HCT116 (cell line): ENCODE results near the gene PPP4R3A. TPM values are rescaled to one million over a fixed set of nuclear protein-coding genes. Genes with fewer than 3 reads are reported as not detected.

Experiments used
- ATAC-seq: fragments of 200-7000 bp; cut with Tn5 transposase; 2 replicates; pipeline ENCODE4 v1.9.1; 2020; ENCODE audit warnings: mild to moderate bottlenecking, moderate library complexity
- BruUV-seq: library from RNA; stranded (reverse); fragments of 400-500 nt; replicated peaks from 2 replicates; lab custom pipeline; 2021; lab: Mats Ljungman, UMichigan
- CTCF ChIA-PET: fragments of 300-600 bp; sonication (Branson Sonifier 250); formaldehyde crosslinking; loops from one replicate; lab custom pipeline; 2021; ENCODE audit warnings: antibody characterized with exemption; lab: Charles Lee
- POLR2A ChIA-PET: fragments of 300-600, 350-600 bp; sonication (Branson Sonifier 250); formaldehyde crosslinking; loops from one replicate; lab custom pipeline; 2021; ENCODE audit warnings: antibody characterized with exemption; lab: Charles Lee
- RAD21 ChIA-PET, 2 experiments: fragments of 300-600 bp; sonication (Branson Sonifier 250); formaldehyde crosslinking; loops; one replicate each; lab custom pipeline; 2023; ENCODE audit warnings: low total read pairs in 2 of 2; ENCODE audit not compliant: uncharacterized antibody in 2 of 2, unreplicated experiment in 2 of 2, low non-redundant PET in 1 of 2; lab: Charles Lee
- DNase-seq: peaks from one replicate; pipeline ENCODE4 v3.0.0-alpha.2; 2010; ENCODE audit warnings: low read depth, low spot score
- H2AFZ ChIP-seq: fragments of 200-600 bp; shearing (Covaris generic), sonication (generic); 2 replicates; pipeline ENCODE4 v1.6.1; 2017; ENCODE audit warnings: low read depth, mixed run types, mixed read lengths, antibody characterized with exemption, low read length; ENCODE audit not compliant: poor library complexity, severe bottlenecking
- H3K27ac ChIP-seq: 2 replicates; pipeline ENCODE4 v1.5.1; 2012; ENCODE audit warnings: low read depth, low read length
- H3K27me3 ChIP-seq: fragments of 200-600 bp; sonication (generic); 2 replicates; pipeline ENCODE4 v1.6.1; 2016; ENCODE audit warnings: mixed run types, low read length, mixed read lengths; ENCODE audit not compliant: insufficient read depth
- H3K36me3 ChIP-seq, 2 experiments: fragments of 200-500 bp in 1 of 2; fragments of 200-600 bp in 1 of 2; sonication (Bioruptor generic) in 1 of 2; sonication (generic) in 1 of 2; 2 replicates each; pipeline versions ENCODE4 v1.5.1 to v1.6.1; 2014 to 2016; ENCODE audit warnings: low read length in 2 of 2, inconsistent platforms in 1 of 2, mixed read lengths in 1 of 2, mixed run types in 1 of 2; ENCODE audit not compliant: insufficient read depth in 2 of 2, control insufficient read depth in 1 of 2
- H3K4me1 ChIP-seq, 2 experiments: fragments of 200-600 bp in 1 of 2; sonication (generic) in 1 of 2; 2 replicates each; pipeline versions ENCODE4 v1.5.1 to v1.6.1; 2012 to 2017; ENCODE audit warnings: low read length in 2 of 2, inconsistent platforms in 1 of 2, mild to moderate bottlenecking in 1 of 2, mixed read lengths in 1 of 2, mixed run types in 1 of 2, moderate library complexity in 1 of 2; ENCODE audit not compliant: insufficient read depth in 2 of 2, control insufficient read depth in 1 of 2
- H3K4me2 ChIP-seq: fragments of 200-600 bp; sonication (generic); 2 replicates; pipeline ENCODE4 v1.6.1; 2017; ENCODE audit warnings: mixed run types, low read length, mixed read lengths
- H3K4me3 ChIP-seq, 2 experiments: fragments of 200-600 bp in 1 of 2; sonication (generic) in 1 of 2; replicated peaks in 1 of 2; 2 replicates each; pipeline ENCODE4 v1.5.1; 2011 to 2016; ENCODE audit warnings: low read length in 2 of 2, control low read depth in 1 of 2, low read depth in 1 of 2, mild to moderate bottlenecking in 1 of 2, mixed read lengths in 1 of 2, mixed run types in 1 of 2
- H3K79me2 ChIP-seq: fragments of 200-600 bp; sonication (generic); 2 replicates; pipeline ENCODE4 v1.6.1; 2017; ENCODE audit warnings: mild to moderate bottlenecking, mixed run types, low read length, moderate library complexity, mixed read lengths; ENCODE audit not compliant: insufficient read depth
- H3K9ac ChIP-seq: fragments of 200-600 bp; sonication (generic); 2 replicates; pipeline ENCODE4 v1.6.1; 2016; ENCODE audit warnings: low read length, mixed read lengths
- H3K9me2 ChIP-seq: fragments of 200-600 bp; sonication (generic), shearing (Covaris generic); 2 replicates; pipeline ENCODE4 v1.6.1; 2017; ENCODE audit warnings: mixed run types, mild to moderate bottlenecking, moderate library complexity; ENCODE audit not compliant: insufficient read depth
- H3K9me3 ChIP-seq, 2 experiments: fragments of 200-500 bp in 1 of 2; fragments of 200-600 bp in 1 of 2; sonication (Bioruptor generic) in 1 of 2; sonication (generic) in 1 of 2; 2 replicates each; pipeline ENCODE4 v1.6.1; 2014 to 2017; ENCODE audit warnings: low read length in 2 of 2, mixed read lengths in 2 of 2, inconsistent platforms in 1 of 2, low read depth in 1 of 2, mild to moderate bottlenecking in 1 of 2, mixed run types in 1 of 2, moderate library complexity in 1 of 2; ENCODE audit not compliant: control insufficient read depth in 1 of 2, insufficient read depth in 1 of 2
- H4K20me1 ChIP-seq: fragments of 200-600 bp; sonication (generic), shearing (Covaris generic); 2 replicates; pipeline ENCODE4 v1.6.1; 2017; ENCODE audit warnings: mixed run types, mild to moderate bottlenecking, moderate library complexity; ENCODE audit not compliant: insufficient read depth
- ATF3 ChIP-seq: IDR thresholded peaks from 2 replicates; pipeline ENCODE4 v1.6.1; 2012
- CEBPB ChIP-seq: IDR thresholded peaks from 2 replicates; pipeline ENCODE4 v1.6.1; 2012; ENCODE audit warnings: low read depth
- EGR1 ChIP-seq: IDR thresholded peaks from 2 replicates; pipeline ENCODE4 v1.6.1; 2012; ENCODE audit warnings: low read depth
- ELF1 ChIP-seq: IDR thresholded peaks from 2 replicates; pipeline ENCODE4 v1.6.1; 2012; ENCODE audit warnings: low read depth, borderline replicate concordance
- EZH2phosphoT487 ChIP-seq: fragments of 200-600 bp; IDR thresholded peaks from 2 replicates; pipeline ENCODE4 v1.6.1; 2018; ENCODE audit warnings: antibody characterized with exemption, borderline replicate concordance
- JUND ChIP-seq: IDR thresholded peaks from 2 replicates; pipeline ENCODE4 v1.6.1; 2012
- POLR2A ChIP-seq: IDR thresholded peaks from 2 replicates; pipeline ENCODE4 v1.7.0; 2011; ENCODE audit warnings: borderline replicate concordance; ENCODE audit not compliant: insufficient read depth, insufficient read length; ENCODE audit errors: extremely low read depth
- POLR2AphosphoS5 ChIP-seq: IDR thresholded peaks from 2 replicates; pipeline ENCODE4 v1.6.1; 2011; ENCODE audit warnings: mild to moderate bottlenecking, low read depth, low read length, moderate library complexity
- RAD21 ChIP-seq: IDR thresholded peaks from 2 replicates; pipeline ENCODE4 v1.6.1; 2012; ENCODE audit warnings: low read depth, mild to moderate bottlenecking
- SP1 ChIP-seq: IDR thresholded peaks from 2 replicates; pipeline ENCODE4 v1.6.1; 2012; ENCODE audit warnings: low read depth
- SRF ChIP-seq: IDR thresholded peaks from 2 replicates; pipeline ENCODE4 v1.6.1; 2012; ENCODE audit warnings: low read depth
- YY1 ChIP-seq: IDR thresholded peaks from 2 replicates; pipeline ENCODE4 v1.6.1; 2011; ENCODE audit warnings: low read length, low read depth, moderate library complexity, mild to moderate bottlenecking; ENCODE audit not compliant: insufficient replicate concordance; ENCODE audit errors: extremely low read depth
- ZBTB33 ChIP-seq: IDR thresholded peaks from 2 replicates; pipeline ENCODE4 v1.6.1; 2011; ENCODE audit warnings: mild to moderate bottlenecking, low read length, moderate library complexity; ENCODE audit not compliant: insufficient replicate concordance; ENCODE audit errors: extremely low read depth
- intact Hi-C: fragments of 100-400 bp; cut with micrococcal nuclease; formaldehyde crosslinking; loops from 2 replicates; pipeline ENCODE4 v1.10.0; 2022
- total RNA-seq: library from RNA; stranded (reverse); gene quantifications from one replicate; pipeline ENCODE4 v1.2.1, GENCODE V29; 2021; ENCODE audit not compliant: unreplicated experiment
- TF ChIP-seq, protein P1 (sequence below): IDR thresholded peaks from 2 replicates; pipeline ENCODE4 v1.6.1; 2012; ENCODE audit warnings: low read depth

PPP4R3A gene
- total RNA-seq, 1 experiment from 2014 or later = 67.7 TPM

- ATAC-seq (no peak), DNase-seq (no peak)
- no peaks in the 10 kb centered on the region for H3K9me2 ChIP-seq
- POLR2A ChIA-PET = no interaction called here
- H3K4me3 ChIP-seq = no peak overlapping the region
- BruUV-seq = no TSS peak
- peaks cover 48 to 56% of the 10 kb centered on the region in 2 experiments for H3K36me3 ChIP-seq
- H3K79me2 ChIP-seq = peaks cover 56% of the 10 kb centered on the region
- intact Hi-C loops = no loop called here
- RAD21 ChIA-PET = no interaction called here
- no peaks in the 10 kb centered on the region for H3K9me3 ChIP-seq
- no peak for TF ChIP-seq POLR2A
- no peak for TF ChIP-seq EZH2phosphoT487
- no peak for TF ChIP-seq CEBPB
- no peak for TF ChIP-seq POLR2AphosphoS5
- TF ChIP-seq RAD21 = no peak
- no peak for TF ChIP-seq ATF3
- no peak for TF ChIP-seq SP1
- no peak for TF ChIP-seq ELF1
- no peak for TF ChIP-seq ZBTB33
- TF ChIP-seq SRF = no peak
- TF ChIP-seq JUND = no peak
- TF ChIP-seq EGR1 = no peak
- no peak for TF ChIP-seq YY1
- TF ChIP-seq, protein P1, sequence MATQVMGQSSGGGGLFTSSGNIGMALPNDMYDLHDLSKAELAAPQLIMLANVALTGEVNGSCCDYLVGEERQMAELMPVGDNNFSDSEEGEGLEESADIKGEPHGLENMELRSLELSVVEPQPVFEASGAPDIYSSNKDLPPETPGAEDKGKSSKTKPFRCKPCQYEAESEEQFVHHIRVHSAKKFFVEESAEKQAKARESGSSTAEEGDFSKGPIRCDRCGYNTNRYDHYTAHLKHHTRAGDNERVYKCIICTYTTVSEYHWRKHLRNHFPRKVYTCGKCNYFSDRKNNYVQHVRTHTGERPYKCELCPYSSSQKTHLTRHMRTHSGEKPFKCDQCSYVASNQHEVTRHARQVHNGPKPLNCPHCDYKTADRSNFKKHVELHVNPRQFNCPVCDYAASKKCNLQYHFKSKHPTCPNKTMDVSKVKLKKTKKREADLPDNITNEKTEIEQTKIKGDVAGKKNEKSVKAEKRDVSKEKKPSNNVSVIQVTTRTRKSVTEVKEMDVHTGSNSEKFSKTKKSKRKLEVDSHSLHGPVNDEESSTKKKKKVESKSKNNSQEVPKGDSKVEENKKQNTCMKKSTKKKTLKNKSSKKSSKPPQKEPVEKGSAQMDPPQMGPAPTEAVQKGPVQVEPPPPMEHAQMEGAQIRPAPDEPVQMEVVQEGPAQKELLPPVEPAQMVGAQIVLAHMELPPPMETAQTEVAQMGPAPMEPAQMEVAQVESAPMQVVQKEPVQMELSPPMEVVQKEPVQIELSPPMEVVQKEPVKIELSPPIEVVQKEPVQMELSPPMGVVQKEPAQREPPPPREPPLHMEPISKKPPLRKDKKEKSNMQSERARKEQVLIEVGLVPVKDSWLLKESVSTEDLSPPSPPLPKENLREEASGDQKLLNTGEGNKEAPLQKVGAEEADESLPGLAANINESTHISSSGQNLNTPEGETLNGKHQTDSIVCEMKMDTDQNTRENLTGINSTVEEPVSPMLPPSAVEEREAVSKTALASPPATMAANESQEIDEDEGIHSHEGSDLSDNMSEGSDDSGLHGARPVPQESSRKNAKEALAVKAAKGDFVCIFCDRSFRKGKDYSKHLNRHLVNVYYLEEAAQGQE = no peak
- H3K4me1 ChIP-seq = no peaks in the 10 kb centered on the region
- H3K27ac ChIP-seq = no peak overlapping the region
- H2AFZ ChIP-seq = no peak overlapping the region
- CTCF ChIA-PET = no interaction called here
- no peak overlapping the region for H3K9ac ChIP-seq
- no peak overlapping the region for H3K4me2 ChIP-seq
- no peaks in the 10 kb centered on the region for H3K27me3 ChIP-seq
- peaks cover 5% of the 10 kb centered on the region; the same call in 1 of the 2 replicates for H4K20me1 ChIP-seq
These were observed 39.9 kb downstream of the PPP4R3A start for GRCh38 chr14:91470216-91470615.
